H1 (cell line): ENCODE measurements around the gene DENND2D. TPM values are rescaled to one million over a fixed set of nuclear protein-coding genes. Genes with fewer than 3 reads are reported as not detected.

Source experiments
- JUND ChIP-seq: IDR thresholded peaks from 2 replicates; pipeline ENCODE4 v1.6.1; 2011; ENCODE audit warnings: mild to moderate bottlenecking, improper control_type of control experiment, low read length
- polyA plus RNA-seq, 7 experiments: library from polyadenylated mRNA; depleted of rRNA in 3 of 7; stranded (reverse) in 5 of 7; unstranded in 2 of 7; fragments of >200 nt in 5 of 7; fragments of 200-250 nt in 2 of 7; gene quantifications; 1 replicate in 5 of 7; 2 replicates in 1 of 7; 4 replicates in 1 of 7; pipeline versions ENCODE4 v1.2.1 to v1.2.3, GENCODE V29; 2011 to 2013; ENCODE audit warnings: missing spikeins in 2 of 7, mixed read lengths in 2 of 7
- total RNA-seq: library from RNA; stranded (reverse); fragmentation: NEBNext Ultra II Directional; extraction: Animal tissue kit (Norgen Biotek cat#: 25700); gene quantifications from 2 replicates; pipeline ENCODE4 v1.2.1, GENCODE V29; 2021

DENND2D gene
- total and polyA plus RNA-seq, 2 of the 8 experiments (the other 6 are each of a cell fraction or from before 2014, with no cell fraction given) = 0.58 to 1.6 TPM

GRCh38 chr1:111208921-111209320 lies 8.5 kb upstream of the DENND2D start (continued):
- no peak for TF ChIP-seq JUND
- TF ChIP-seq, all 59 proteins: peak for 0
